Stimulated activated CD4-positive, alpha-beta T cell treated with anti-CD3 and anti-CD28 coated beads, Interleukin-15, amount 100 ng/mL, for 48 hours (primary cell): ENCODE measurements around the gene ZFAND3.

Experiments used
- DNase-seq, 2 donors: peaks; one replicate each; pipeline ENCODE4 v3.0.0-alpha.2; 2020; ENCODE audit warnings: low read depth in 2 of 2

Gene ZFAND3

GRCh38 chr6:38185244-38185643, 365.7 kb downstream of the ZFAND3 start:
- no peak for DNase-seq

DNA sequence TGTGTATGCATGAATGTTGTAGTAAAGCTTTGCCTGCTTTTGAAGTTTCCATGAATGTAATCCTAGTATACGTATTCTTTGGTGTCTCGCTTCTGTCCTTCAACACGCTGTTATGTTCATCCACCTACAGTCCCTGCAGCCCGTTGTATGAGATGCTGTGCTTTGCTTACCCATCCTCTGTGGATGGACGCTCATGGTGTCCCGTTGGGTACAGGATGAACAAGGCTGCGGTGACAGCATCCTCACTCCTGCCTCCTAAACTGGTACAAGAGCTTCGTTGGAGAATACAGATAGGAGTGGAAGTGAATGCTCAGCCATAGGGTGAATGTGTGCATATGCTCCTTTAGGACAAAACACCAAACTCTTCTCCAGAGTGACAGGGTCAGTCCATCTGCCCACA, 366.2 kb downstream of the ZFAND3 start:
- DNase-seq = no peak

- DNase-seq = no peak
Observed at GRCh38 chr6:38187325-38187724, 367.8 kb downstream of the ZFAND3 start.

GRCh38 chr6:38187811-38188590, 368.5 kb downstream of the ZFAND3 start:
- no peak for DNase-seq

DNA sequence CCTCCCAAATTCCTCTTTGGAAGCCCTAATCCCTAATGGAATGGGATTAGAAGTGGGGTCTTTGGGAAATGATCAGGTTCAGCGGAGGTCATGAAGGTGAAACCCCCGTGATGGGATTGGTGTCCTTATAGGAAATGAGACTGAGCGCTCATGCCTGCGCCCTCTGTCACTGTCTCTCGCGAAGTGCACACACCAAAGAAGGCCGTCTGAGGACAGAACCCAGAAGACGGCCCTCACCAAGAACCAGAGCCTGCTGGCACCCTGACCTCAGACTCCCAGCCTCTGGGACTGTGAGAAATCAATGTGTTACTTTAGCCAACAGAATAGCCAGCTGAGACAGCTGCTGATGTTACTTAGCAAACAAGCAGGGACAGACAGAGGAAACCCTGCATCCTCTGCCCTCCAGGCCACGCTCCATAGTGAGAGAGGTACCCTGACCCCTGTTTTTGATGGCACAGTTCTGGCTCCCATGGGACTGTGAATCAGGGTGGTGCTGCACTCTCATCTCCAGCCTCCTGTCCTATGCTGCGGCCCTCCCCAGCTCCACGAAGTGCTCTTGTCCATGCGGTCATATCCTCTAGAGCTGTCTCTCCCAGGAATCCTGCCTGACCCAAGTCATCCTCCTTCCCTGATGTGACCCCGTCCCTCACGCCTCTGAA, 369.3 kb downstream of the ZFAND3 start:
- no peak for DNase-seq

- DNase-seq = no peak
Observed at GRCh38 chr6:38191418-38191817, 371.9 kb downstream of the ZFAND3 start.

DNA sequence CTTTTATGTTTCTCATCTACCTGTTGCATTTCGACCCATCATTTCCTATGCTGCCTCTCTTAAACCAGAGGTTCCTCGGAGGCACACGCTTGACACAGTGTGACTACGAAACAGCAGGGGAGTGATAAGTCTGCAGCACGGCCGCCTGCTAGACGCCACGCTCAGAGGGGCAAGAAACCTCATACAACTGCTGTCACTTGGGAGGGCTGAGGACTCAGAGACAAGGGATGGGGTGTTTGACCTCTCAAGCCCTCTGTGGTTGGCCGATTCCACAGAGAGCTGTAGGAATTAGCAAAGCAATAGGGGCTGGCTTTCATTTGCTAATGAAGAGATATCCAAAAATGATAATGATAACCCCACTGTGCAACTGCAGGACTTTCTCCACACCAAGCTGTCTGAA, 372.5 kb downstream of the ZFAND3 start:
- no peak for DNase-seq

GRCh38 chr6:38192487-38192886, 373.0 kb downstream of the ZFAND3 start:
- DNase-seq = no peak

DNA sequence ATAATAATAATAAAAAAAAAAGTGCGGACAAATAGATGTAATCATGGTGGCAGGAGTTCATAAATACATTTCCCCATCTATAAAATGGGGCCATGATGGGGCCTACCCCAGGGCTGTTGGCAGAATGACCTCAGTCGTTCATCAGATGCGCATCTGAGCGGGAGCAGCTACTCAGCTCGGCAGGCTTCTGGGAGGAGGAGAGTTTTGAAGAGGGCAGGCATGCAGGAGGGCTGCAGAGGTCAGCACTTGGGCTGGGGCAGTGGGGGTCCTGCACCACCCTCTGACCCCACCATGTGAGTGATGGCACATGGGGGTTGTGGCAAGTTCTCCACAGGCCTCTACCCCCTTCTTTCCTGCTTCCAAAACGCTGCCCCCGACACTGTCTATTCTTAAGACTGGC, 373.5 kb downstream of the ZFAND3 start:
- no peak for DNase-seq

- no peak for DNase-seq
Observed at GRCh38 chr6:38193481-38194281, 374.2 kb downstream of the ZFAND3 start.

DNA sequence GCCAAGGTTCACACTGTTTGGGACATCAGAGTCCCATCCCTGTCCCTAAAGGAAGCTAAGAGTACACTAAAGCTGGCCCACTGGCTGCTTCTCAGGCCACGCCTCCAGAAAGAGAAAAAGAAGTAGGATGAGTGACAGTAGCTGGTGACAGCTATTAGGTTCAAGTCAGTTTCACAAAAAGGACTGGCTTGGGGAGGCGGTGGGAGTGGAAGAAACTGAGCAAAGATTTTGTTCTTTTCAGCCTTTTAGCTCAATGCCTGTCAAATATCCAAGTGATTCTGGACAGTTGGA, 374.7 kb downstream of the ZFAND3 start:
- DNase-seq = no peak

GRCh38 chr6:38194589-38194988, 375.1 kb downstream of the ZFAND3 start:
- no peak for DNase-seq

DNA sequence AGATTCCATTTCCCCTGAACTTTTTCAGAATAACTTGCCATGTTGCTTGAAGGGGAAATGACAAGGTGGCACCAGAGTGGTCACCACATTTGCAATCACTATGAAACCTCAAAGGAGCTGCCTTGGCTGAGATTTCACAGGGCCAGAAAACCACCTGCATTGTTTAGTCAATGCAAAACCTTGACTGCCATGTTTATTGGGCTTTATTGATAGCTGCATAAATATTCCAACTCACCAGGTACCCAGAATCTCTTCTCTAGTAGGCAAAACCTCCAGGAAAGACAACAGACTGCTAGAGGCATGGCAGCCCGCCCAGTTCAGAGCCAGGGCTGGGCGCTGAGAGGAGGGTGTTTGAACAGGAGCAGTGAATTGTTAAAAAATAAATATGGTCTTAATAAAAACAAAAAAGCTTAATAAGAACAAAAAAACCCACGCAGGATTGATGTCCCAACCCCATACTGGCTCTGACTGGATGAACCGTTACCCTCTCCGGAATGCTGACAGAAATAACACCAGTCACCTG, 375.6 kb downstream of the ZFAND3 start:
- no peak for DNase-seq

DNA sequence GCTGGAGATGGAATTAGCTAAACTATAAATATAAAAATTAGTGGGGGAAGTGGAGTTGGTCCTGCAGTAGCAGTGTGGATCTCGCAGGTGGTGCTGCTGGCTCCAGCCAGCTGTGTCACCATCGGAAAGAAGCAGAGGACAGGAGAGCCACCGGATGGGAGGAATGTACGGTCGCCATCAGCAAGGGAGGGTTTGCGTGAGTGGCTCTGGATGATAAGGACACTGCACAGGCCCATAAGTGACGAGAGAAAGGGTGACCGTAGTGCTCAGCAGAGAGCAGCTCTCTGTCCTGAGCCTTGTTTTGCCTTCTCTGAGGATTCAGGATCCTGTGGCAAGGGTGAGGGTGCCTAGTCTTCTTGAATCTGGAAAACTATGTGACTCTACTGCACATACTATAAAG, 378.7 kb downstream of the ZFAND3 start:
- DNase-seq = no peak
